Small intestine (tissue), 7 donors: ENCODE data around the gene LIFR. TPM values are rescaled to one million over a fixed set of nuclear protein-coding genes. Genes with fewer than 3 reads are reported as not detected.

Experiments used
- DNase-seq, 2 donors: peaks; one replicate each; pipeline versions ENCODE4 v3.0.0 to v3.0.0-alpha.2; 2013
- FAIRE-seq: peaks from 2 replicates; lab custom pipeline; 2012; peaks lifted over from hg19 to GRCh38; lab: Jason Lieb, UNC
- H3K27ac ChIP-seq, 3 donors: one replicate each; pipeline ENCODE4 v1.5.1; 2013; ENCODE audit warnings: low read length in 2 of 3, mild to moderate bottlenecking in 2 of 3, control low read depth in 1 of 3, inconsistent platforms in 1 of 3, low read depth in 1 of 3, moderate library complexity in 1 of 3
- H3K27me3 ChIP-seq, 3 donors: one replicate each; pipeline ENCODE4 v1.6.1; 2013; ENCODE audit warnings: low read length in 3 of 3, inconsistent platforms in 1 of 3; ENCODE audit not compliant: control insufficient read depth in 3 of 3, insufficient read depth in 3 of 3
- H3K36me3 ChIP-seq, 3 donors: one replicate each; pipeline ENCODE4 v1.6.1; 2013; ENCODE audit warnings: low read length in 3 of 3, inconsistent platforms in 1 of 3, low read depth in 1 of 3, mild to moderate bottlenecking in 1 of 3, moderate library complexity in 1 of 3; ENCODE audit not compliant: control insufficient read depth in 3 of 3, insufficient read depth in 2 of 3
- H3K4me1 ChIP-seq, 3 donors: one replicate each; pipeline ENCODE4 v1.6.1; 2013; ENCODE audit warnings: low read length in 2 of 3, inconsistent platforms in 1 of 3, low read depth in 1 of 3, mild to moderate bottlenecking in 1 of 3, moderate library complexity in 1 of 3; ENCODE audit not compliant: control insufficient read depth in 3 of 3, insufficient read depth in 2 of 3
- H3K4me3 ChIP-seq, 3 donors: one replicate each; pipeline ENCODE4 v1.5.1; 2013; ENCODE audit warnings: low read length in 3 of 3, control low read depth in 1 of 3, inconsistent platforms in 1 of 3, low read depth in 1 of 3, mild to moderate bottlenecking in 1 of 3, moderate library complexity in 1 of 3
- H3K9me3 ChIP-seq, 2 donors: one replicate each; pipeline ENCODE4 v1.6.1; 2013; ENCODE audit warnings: low read depth in 1 of 2, low read length in 1 of 2; ENCODE audit not compliant: control insufficient read depth in 2 of 2, insufficient read depth in 1 of 2
- WGBS, 3 donors: extraction: QIAGEN DNeasy Blood & Tissue Kit; methylation state at CpG; one replicate each; pipeline ENCODE4 v1.1.7; 2013; 5-methylcytosine and 5-hydroxymethylcytosine counted together
- polyA plus RNA-seq, 4 donors: library from polyadenylated mRNA; stranded (reverse) in 3 of 4; unstranded in 1 of 4; fragments of 200-250 nt in 3 of 4; fragments of 120-200 nt in 1 of 4; gene quantifications; one replicate each; pipeline versions ENCODE4 v1.2.1 to v1.2.3, GENCODE V29; 2013
- donor health status: healthy with polysubstance abuse.
- donor health status: control.
- donor health status: control.
- donor health status: Bipolar disorder and iron deficiency.
- donor health status: healthy.

The LIFR gene
- polyA plus RNA-seq, 4 donors: 0.67 to 28.6 (median 7.0) TPM

DNA sequence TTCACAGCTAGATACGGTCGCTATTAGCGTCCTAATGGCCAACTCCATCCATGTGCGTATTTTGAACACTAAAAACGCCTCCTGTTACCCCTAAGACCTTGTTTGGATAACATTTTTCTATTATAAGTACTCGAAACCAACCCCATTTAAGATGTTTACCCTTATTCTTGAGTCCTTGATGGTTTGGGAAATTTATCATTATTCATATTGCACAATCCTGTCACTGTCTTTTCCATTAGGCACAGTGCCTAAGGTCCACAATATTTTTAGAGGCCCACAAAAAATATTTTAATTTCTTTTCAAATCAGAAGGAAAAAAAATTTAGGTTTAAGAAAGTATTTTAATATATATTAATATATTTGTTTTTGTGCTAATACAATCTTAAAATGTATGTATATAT is 1.3 kb upstream of the LIFR start:
- FAIRE-seq (no peak), DNase-seq (no peak)
- WGBS, 3 donors: 49 to 76% (median 72%) methylated on average over 6 of the region's 6 CpGs
- no peaks in the 10 kb centered on the region for H3K36me3 ChIP-seq
- peaks cover 5 to 11% (median 8%) of the 10 kb centered on the region in 3 donors for H3K27me3 ChIP-seq
- H3K4me1 ChIP-seq: no peaks in the 10 kb centered on the region
- H3K9me3 ChIP-seq: no peaks in the 10 kb centered on the region
- H3K4me3 ChIP-seq: peak overlapping the region in 1 of 3 donors; percentile 95
- H3K27ac ChIP-seq: peak overlapping the region in 1 of 3 donors; percentile 96

DNA sequence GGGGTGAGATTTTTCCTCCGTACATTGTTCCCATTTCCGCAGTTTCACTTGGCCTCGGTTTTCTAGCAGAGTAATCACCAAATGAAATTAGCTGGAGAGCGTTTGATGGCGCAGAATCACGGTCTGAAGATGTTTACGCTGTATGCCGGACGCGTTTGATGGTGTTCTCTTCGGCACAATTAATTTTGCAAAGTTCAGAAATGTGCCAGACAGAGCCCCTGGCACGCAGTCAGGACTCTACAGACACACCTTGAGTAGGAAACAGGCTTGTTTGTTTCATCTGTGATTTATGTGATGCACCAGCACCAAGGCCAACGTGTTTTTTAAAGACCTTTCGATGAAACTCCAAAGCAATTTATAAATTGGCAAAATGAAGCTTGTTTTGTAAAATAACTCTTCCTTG is 863 bp upstream of the LIFR start:
- Histone ChIP-seq H3K9me3 (no peaks in the 10 kb centered on the region), H3K4me3 (peak overlapping the region; percentile 48 to 95 (median 58)), H3K27ac (peak overlapping the region in 2 of 3 donors; percentile 93 to 96), H3K27me3 (peaks cover 7 to 11% (median 8%) of the 10 kb centered on the region in 3 donors), H3K4me1 (no peaks in the 10 kb centered on the region), H3K36me3 (no peaks in the 10 kb centered on the region)
- 6 to 13% (median 7%) methylated on average over 14 of the region's 14 CpGs for WGBS, 3 donors
- DNase-seq: no peak
- no peak for FAIRE-seq

DNA sequence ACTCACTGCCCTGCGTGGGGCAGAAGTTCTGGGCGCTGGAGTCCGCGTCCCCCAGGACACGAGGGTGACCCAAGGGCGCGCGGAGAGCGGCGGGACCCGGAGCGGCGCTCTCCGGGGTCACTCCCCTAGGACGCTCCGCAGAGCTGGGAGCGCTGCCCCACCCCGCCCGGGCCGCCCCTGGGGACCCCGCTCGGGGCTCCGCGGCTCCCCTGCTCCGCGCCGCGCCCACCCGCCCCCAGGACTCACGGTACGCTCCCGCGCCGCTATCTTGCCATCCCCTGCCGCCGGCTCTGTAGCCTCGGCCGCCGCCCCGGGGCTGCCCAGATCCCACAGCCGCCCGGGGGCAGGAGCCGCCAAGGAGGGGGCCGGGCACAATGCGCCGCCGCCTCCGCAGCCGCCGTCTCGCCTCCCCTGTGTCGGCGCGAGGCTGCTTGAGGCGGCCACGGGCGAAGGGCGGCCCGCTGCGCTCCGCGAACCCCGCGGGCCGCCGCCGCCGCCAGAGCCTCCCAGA is 303 bp downstream of the LIFR start:
- H3K27ac ChIP-seq: peak overlapping the region in 2 of 3 donors; percentile 14 to 77

DNA sequence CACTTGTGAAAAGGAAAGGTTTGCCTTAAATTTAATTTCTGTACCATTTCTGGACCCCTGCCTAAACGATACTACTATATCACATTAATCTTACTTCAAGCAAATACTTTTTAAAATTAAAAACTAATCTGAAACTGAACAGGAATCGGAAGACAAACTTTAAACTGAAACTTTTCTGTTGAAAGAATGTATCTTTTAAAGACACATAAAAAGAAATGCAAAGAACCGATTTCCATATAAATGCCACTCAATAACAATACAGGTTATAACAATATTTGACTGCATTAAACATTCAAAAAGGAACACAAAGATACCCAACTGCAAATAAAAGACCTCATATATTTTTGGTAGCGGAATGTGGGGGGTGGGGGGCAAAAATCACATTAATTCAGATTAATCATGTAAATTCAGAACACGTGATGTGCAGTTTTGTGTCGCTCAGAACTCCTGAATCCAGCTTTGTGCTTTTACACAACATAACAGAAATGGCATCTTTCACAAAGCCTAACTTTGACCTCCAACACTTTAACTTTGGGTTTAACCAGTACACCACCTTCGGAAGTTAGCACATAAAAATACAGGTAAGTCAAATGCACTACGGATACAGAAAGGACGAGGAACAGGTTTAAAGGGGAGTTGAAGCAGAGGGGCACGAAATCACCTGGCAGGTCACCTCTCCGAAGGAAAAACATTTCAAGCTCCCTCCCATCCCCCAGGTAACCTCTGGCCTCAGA is 925 bp downstream of the LIFR start:
- Histone ChIP-seq H3K4me1 (peaks cover 0 to 7% (median 0%) of the 10 kb centered on the region in 3 donors), H3K36me3 (no peaks in the 10 kb centered on the region), H3K9me3 (no peaks in the 10 kb centered on the region), H3K27ac (peak overlapping the region in 2 of 3 donors; percentile 14 to 15), H3K4me3 (peak overlapping the region; percentile 48 to 77 (median 58)), H3K27me3 (peaks cover 7 to 11% (median 8%) of the 10 kb centered on the region in 3 donors)
- DNase-seq (no peak), FAIRE-seq (no peak)
- WGBS, 3 donors: 13 to 25% (median 24%) methylated on average over 11 of the region's 11 CpGs

More for the DNA sequence above, 303 bp downstream of the LIFR start:
- H3K4me3 ChIP-seq: peak overlapping the region; percentile 48 to 77 (median 58)
- H3K9me3 ChIP-seq: no peaks in the 10 kb centered on the region
- H3K36me3 ChIP-seq: no peaks in the 10 kb centered on the region
- WGBS, 3 donors: 1% methylated on average over 46 to 68 of the region's 68 CpGs
- FAIRE-seq (no peak), DNase-seq (no peak)
- H3K27me3 ChIP-seq: peaks cover 7 to 11% (median 8%) of the 10 kb centered on the region in 3 donors
- peaks cover 0 to 3% (median 0%) of the 10 kb centered on the region in 3 donors for H3K4me1 ChIP-seq

DNA sequence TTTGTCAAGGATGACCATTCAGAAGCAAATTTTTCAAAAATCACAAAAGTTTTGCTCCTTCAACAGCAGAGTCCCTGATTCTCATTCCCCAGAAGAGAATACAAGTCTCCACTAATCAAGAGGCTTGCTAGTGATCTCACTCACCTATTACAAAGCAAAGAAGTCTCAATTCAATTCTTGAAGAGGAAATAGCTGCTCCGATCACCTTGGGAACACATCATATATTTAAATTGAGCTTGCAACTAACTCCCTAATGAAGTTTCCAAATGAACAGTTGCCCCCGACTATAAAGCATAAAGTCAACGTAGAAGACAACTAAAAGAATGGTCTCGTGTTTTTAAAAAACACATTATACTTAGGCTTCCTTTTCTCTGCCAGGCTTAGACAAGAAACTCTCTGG is 1.6 kb downstream of the LIFR start:
- Histone ChIP-seq H3K4me3 (peak overlapping the region in 1 of 3 donors; percentile 13), H3K36me3 (no peaks in the 10 kb centered on the region), H3K9me3 (no peaks in the 10 kb centered on the region), H3K27me3 (peaks cover 7 to 11% (median 8%) of the 10 kb centered on the region in 3 donors), H3K27ac (no peak overlapping the region), H3K4me1 (peaks cover 0 to 7% (median 0%) of the 10 kb centered on the region in 3 donors)
- no peak for FAIRE-seq
- no peak for DNase-seq
- 31 to 51% (median 32%) methylated on average over 4 of the region's 4 CpGs for WGBS, 3 donors

DNA sequence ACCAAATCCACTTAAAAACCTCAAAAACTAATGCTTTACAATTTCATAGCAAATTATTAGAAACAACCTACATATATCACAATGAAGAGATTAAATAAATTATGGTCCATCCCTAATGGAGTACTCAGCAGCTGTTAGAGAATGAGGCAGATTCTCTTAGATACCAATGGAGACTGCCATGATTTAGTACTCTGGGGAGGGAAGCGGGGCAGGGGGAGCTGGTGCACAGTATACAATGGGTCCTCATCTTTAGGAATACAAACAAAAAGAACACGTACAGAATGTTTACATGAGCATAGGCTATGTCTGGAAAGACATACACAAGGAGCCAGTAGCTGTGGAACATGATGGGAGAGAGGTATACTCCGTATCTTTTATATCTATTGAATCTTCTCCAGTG is 2.0 kb downstream of the LIFR start:
- DNase-seq (no peak), FAIRE-seq (no peak)
- Histone ChIP-seq H3K4me1 (peaks cover 0 to 7% (median 0%) of the 10 kb centered on the region in 3 donors), H3K4me3 (no peak overlapping the region), H3K36me3 (no peaks in the 10 kb centered on the region), H3K27ac (no peak overlapping the region), H3K27me3 (peaks cover 7 to 11% (median 8%) of the 10 kb centered on the region in 3 donors), H3K9me3 (no peaks in the 10 kb centered on the region)
- 57 to 69% (median 62%) methylated on average over 3 of the region's 3 CpGs for WGBS, 3 donors

DNA sequence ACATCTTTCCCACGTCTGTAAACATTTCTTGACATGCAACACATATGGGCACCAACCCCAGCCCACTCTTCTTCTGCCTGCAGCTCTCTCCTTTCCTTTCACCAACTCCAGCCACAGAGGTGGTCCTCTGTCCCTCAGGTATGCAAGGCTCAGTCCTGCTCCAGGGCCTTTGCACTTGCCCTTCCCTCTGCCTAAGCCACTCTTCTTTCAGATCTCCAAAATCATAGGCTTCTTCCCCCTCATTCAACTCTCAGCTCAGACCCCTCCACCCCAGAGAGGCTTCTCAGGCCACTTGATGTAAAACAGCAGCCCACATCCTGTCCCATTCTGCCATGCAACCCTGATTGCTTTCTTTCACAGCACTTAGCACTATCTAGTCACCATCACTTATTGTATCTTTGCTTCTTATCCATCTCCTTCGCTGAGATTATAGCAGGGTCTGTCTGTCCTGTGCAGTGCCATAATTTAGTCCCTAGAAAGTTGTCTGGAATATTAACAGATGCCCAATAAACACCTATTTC is 3.4 kb downstream of the LIFR start:
- Histone ChIP-seq H3K27me3 (peaks cover 4 to 8% (median 6%) of the 10 kb centered on the region in 3 donors), H3K36me3 (no peaks in the 10 kb centered on the region), H3K9me3 (no peaks in the 10 kb centered on the region), H3K4me1 (peaks cover 0 to 16% (median 0%) of the 10 kb centered on the region in 3 donors), H3K4me3 (no peak overlapping the region), H3K27ac (no peak overlapping the region)
- WGBS, 3 donors: 58 to 63% (median 61%) methylated on average over 2 of the region's 2 CpGs
- FAIRE-seq: no peak
- DNase-seq: no peak
